Keratinocyte (primary cell): ENCODE measurements around the gene MPPE1. TPM values are rescaled to one million over a fixed set of nuclear protein-coding genes. Genes with fewer than 3 reads are reported as not detected.

Source experiments
- DNase-seq: peaks from one replicate; pipeline ENCODE4 v3.0.0-alpha.2; 2011; ENCODE audit warnings: low read depth, missing footprints, low spot score
- FAIRE-seq: peaks from 2 replicates; lab custom pipeline; 2011; peaks lifted over from hg19 to GRCh38; lab: Jason Lieb, UNC
- H2AFZ ChIP-seq: 2 replicates; pipeline ENCODE4 v1.6.0; 2012; ENCODE audit warnings: low read length, control low read depth, inconsistent platforms; ENCODE audit not compliant: control insufficient read depth
- H3K27ac ChIP-seq: 2 replicates; pipeline ENCODE4 v1.5.1; 2011; ENCODE audit warnings: low read length; ENCODE audit not compliant: control insufficient read depth, insufficient read depth
- H3K27me3 ChIP-seq: 3 replicates; pipeline ENCODE4 v1.6.0; 2011; ENCODE audit warnings: low read length; ENCODE audit not compliant: control insufficient read depth, insufficient read depth; ENCODE audit errors: extremely low read depth
- H3K36me3 ChIP-seq, 2 experiments: 2 replicates in 1 of 2; 3 replicates in 1 of 2; pipeline ENCODE4 v1.5.1; 2011; ENCODE audit warnings: low read length in 2 of 2, mild to moderate bottlenecking in 1 of 2; ENCODE audit not compliant: control insufficient read depth in 2 of 2, insufficient read depth in 2 of 2; ENCODE audit errors: extremely low read depth in 1 of 2
- H3K4me1 ChIP-seq: 3 replicates; pipeline ENCODE4 v1.5.1; 2011; ENCODE audit warnings: low read length; ENCODE audit not compliant: control insufficient read depth, insufficient read depth; ENCODE audit errors: extremely low read depth
- H3K4me2 ChIP-seq: 3 replicates; pipeline ENCODE4 v1.6.0; 2011; ENCODE audit warnings: low read depth, low read length; ENCODE audit not compliant: control insufficient read depth, insufficient read depth; ENCODE audit errors: extremely low read depth
- H3K4me3 ChIP-seq, 3 experiments: fragments of 200-600 bp in 1 of 3; sonication (generic) in 1 of 3; 2 replicates in 2 of 3; 3 replicates in 1 of 3; pipeline ENCODE4 v1.5.1; 2011 to 2016; ENCODE audit warnings: low read length in 3 of 3, mild to moderate bottlenecking in 3 of 3, control low read depth in 2 of 3, inconsistent platforms in 1 of 3, low read depth in 1 of 3, mixed read lengths in 1 of 3, mixed run types in 1 of 3, moderate library complexity in 1 of 3; ENCODE audit not compliant: control insufficient read depth in 2 of 3, insufficient read depth in 2 of 3; ENCODE audit errors: extremely low read depth in 1 of 3
- H3K79me2 ChIP-seq: 2 replicates; pipeline ENCODE4 v1.6.0; 2012; ENCODE audit warnings: low read length; ENCODE audit not compliant: control insufficient read depth, insufficient read depth
- H3K9ac ChIP-seq: 3 replicates; pipeline ENCODE4 v1.6.0; 2011; ENCODE audit warnings: low read length; ENCODE audit not compliant: control insufficient read depth, insufficient read depth; ENCODE audit errors: extremely low read depth
- H3K9me1 ChIP-seq: 3 replicates; pipeline ENCODE4 v1.6.0; 2011; ENCODE audit warnings: low read length; ENCODE audit not compliant: control insufficient read depth, insufficient read depth; ENCODE audit errors: extremely low read depth
- H3K9me3 ChIP-seq: 2 replicates; pipeline ENCODE4 v1.5.1; 2012; ENCODE audit warnings: low read depth, low read length; ENCODE audit not compliant: control insufficient read depth
- H4K20me1 ChIP-seq: 3 replicates; pipeline ENCODE4 v1.6.0; 2011; ENCODE audit warnings: low read length; ENCODE audit not compliant: control insufficient read depth, insufficient read depth; ENCODE audit errors: extremely low read depth
- CTCF ChIP-seq, 3 experiments: IDR thresholded peaks in 1 of 3; conservative IDR thresholded peaks in 1 of 3; optimal IDR thresholded peaks in 1 of 3; 2 replicates in 2 of 3; 3 replicates in 1 of 3; pipeline versions ENCODE3 to v1.5.1; 2011; ENCODE audit warnings: low read length in 3 of 3, mild to moderate bottlenecking in 3 of 3, moderate library complexity in 2 of 3, control low read depth in 1 of 3, inconsistent platforms in 1 of 3; ENCODE audit not compliant: insufficient read depth in 2 of 3; ENCODE audit errors: extremely low read depth in 1 of 3
- EZH2 ChIP-seq: IDR thresholded peaks from one replicate; pipeline ENCODE4 v1.6.1; 2012; ENCODE audit warnings: inconsistent platforms, mild to moderate bottlenecking, low read length, moderate library complexity
- dilution Hi-C: fragments of 300-500 bp; cut with MboI; formaldehyde crosslinking; loops from one replicate; pipeline ENCODE4 v1.7.0; 2020; ENCODE audit warnings: low sequenced_read_pairs; ENCODE audit not compliant: extremely low pct_ligation_motif_present
- polyA plus RNA-seq, 5 experiments: library from polyadenylated mRNA; depleted of rRNA in 3 of 5; stranded (reverse) in 3 of 5; stranded (forward) in 1 of 5; unstranded in 1 of 5; fragments of >200 nt; gene quantifications; 1 replicate in 1 of 5; 2 replicates in 3 of 5; 3 replicates in 1 of 5; pipeline versions ENCODE4 v1.2.1 to v1.2.3, GENCODE V29; 2011 to 2012; ENCODE audit warnings: missing spikeins in 2 of 5, low read depth in 1 of 5, low replicate concordance in 1 of 5

MPPE1 gene
- polyA plus RNA-seq, 1 donor (not counting 4 experiments of a cell fraction or from before 2014, with no cell fraction given): 21.0 TPM

DNA sequence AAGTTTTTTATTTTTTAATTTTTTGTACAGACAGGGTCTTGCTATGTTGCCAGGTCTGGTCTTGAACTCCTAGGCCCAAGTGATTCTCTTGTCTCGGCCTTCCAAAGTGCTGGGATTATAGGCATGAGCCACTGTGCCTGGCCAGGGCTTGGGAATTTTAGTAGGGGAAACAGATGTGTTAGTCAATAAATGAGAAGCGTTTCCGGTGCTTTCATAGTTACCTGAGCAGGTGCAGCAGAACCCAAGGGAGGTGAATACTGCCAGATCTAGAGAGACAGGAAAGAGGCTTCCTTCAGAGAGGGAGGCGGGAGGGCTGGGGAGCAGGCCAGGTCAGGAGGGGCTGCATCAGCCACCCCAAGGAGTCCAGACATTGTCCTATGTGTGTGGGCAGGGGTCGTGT, 42.7 kb upstream of the MPPE1 start:
- no peaks in the 10 kb centered on the region for H3K27me3 ChIP-seq
- no peak overlapping the region for H3K27ac ChIP-seq
- H3K4me3 ChIP-seq: no peak overlapping the region
- no peaks in the 10 kb centered on the region for H3K9me1 ChIP-seq
- no peak overlapping the region for H2AFZ ChIP-seq
- H4K20me1 ChIP-seq: no peaks in the 10 kb centered on the region
- H3K36me3 ChIP-seq: no peaks in the 10 kb centered on the region
- H3K9me3 ChIP-seq: no peaks in the 10 kb centered on the region
- TF ChIP-seq CTCF (optimal IDR thresholded peaks at IDR 0.05 in 1 of 3, IDR thresholded peaks at IDR 0.05 in 1 of 3, conservative IDR thresholded peaks at IDR 0.05 in 1 of 3; ENCODE audit: extremely low read depth in 1 of 3, insufficient read depth in 2 of 3, low read length in 3 of 3) (no peak), EZH2 (no peak)
- peaks cover 35% of the 10 kb centered on the region for H3K4me1 ChIP-seq
- dilution Hi-C loops: no loop called here
- no peaks in the 10 kb centered on the region for H3K79me2 ChIP-seq
- no peak overlapping the region for H3K4me2 ChIP-seq
- no peak for DNase-seq
- no peak overlapping the region for H3K9ac ChIP-seq
- FAIRE-seq: no peak

DNA sequence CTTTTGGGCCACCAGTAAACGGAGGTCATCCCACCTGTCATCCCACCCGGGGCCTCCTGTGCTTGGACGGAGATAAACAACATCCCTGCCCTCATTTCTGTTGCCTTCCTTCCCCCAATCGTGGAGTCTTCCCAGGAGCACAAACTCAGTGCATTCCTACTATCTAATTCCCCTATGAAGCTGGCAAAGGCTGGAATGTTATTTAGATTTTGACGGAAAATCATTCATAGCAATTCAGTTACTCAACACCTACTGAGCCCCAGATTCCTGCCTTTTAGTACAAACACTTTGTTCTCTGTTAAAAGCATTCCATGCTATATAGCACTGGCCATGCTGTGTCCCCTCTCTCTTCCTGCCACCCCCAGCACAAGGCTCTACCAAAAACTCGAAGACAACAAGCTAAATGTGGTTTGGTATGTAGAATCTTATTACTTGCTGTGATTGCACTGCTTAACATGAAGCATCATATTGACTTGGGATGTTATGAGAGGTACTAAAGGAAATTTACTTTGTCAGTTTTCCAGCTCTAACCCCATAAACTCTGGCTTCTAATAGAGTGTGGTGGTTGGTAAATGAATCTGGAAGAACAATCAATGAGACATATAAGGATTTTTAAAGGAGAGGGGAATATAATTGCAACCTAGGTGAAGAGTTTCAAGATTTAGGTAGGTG, 40.9 kb upstream of the MPPE1 start:
- Histone ChIP-seq H4K20me1 (no peaks in the 10 kb centered on the region), H3K27ac (no peak overlapping the region), H3K4me1 (peaks cover 29% of the 10 kb centered on the region), H3K36me3 (no peaks in the 10 kb centered on the region), H3K9ac (no peak overlapping the region), H3K9me3 (no peaks in the 10 kb centered on the region), H3K79me2 (no peaks in the 10 kb centered on the region), H3K27me3 (no peaks in the 10 kb centered on the region), H3K4me3 (no peak overlapping the region), H2AFZ (no peak overlapping the region), H3K4me2 (no peak overlapping the region), H3K9me1 (no peaks in the 10 kb centered on the region)
- DNase-seq: no peak
- no peak for FAIRE-seq
- dilution Hi-C loops: no loop called here
- TF ChIP-seq CTCF (optimal IDR thresholded peaks at IDR 0.05 in 1 of 3, IDR thresholded peaks at IDR 0.05 in 1 of 3, conservative IDR thresholded peaks at IDR 0.05 in 1 of 3; ENCODE audit: extremely low read depth in 1 of 3, insufficient read depth in 2 of 3, low read length in 3 of 3) (no peak), EZH2 (no peak)
